ENCODE data around the gene NMBR. TPM values are rescaled to one million over a fixed set of nuclear protein-coding genes. Genes with fewer than 3 reads are reported as not detected.
"Not testable (repeated sequence)": the region's sequence is repeated elsewhere in the genome, so short reads cannot be mapped to it uniquely, and the experiment has no call there.

NMBR gene
- total RNA-seq, 1 experiment from 2014 or later, result not detected

DNA sequence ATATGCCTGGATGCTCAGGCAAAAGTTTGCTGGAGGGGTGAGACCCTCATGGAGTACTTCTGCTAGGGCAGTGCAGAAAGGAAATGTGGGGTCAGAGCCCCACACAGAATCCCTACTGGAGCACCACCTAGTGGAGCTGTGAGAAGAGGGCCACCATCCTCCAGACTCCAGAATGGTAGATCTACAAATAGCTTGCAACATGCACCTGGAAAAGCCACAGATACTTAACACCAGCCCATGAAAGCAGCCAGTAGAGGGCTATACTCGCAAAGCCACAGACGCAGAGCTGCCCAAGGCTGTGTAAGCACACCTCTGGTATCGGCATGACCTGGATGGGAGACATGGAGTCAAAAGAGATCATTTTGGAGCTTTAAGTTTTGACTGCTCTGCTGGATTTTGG, 74.9 kb downstream of the NMBR start:
- ATAC-seq (no peak), DNase-seq (ENCODE audit: low read depth, low spot score) (no peak)
- BruUV-seq (replicated peaks), result no TSS peak
- Histone ChIP-seq H3K27me3 (ENCODE audit: control insufficient read depth, insufficient read depth, low read length) (no peaks in the 10 kb centered on the region), H3K36me3 (ENCODE audit: control insufficient read depth, insufficient read depth, low read length) (no peaks in the 10 kb centered on the region), H3K9me3 (ENCODE audit: control insufficient read depth, insufficient read depth, low read depth, low read length) (no peaks in the 10 kb centered on the region), H3K4me1 (ENCODE audit: control insufficient read depth, insufficient read depth, low read length) (no peaks in the 10 kb centered on the region), H3K27ac (ENCODE audit: low read length) (no peak overlapping the region), H3K4me3 (ENCODE audit: low read depth in 2 of 2, low read length in 2 of 2) (no peak overlapping the region)
- intact Hi-C loops (cut with micrococcal nuclease; ENCODE audit: unreplicated experiment) (no loop called here), in situ Hi-C loops (cut with HindIII; ENCODE audit: low pct_unique_long_range_greater_than_20kb, low sequenced_read_pairs) (no loop called here)
- POLR2A ChIA-PET, result no interaction called here
- TF ChIP-seq, protein P1, sequence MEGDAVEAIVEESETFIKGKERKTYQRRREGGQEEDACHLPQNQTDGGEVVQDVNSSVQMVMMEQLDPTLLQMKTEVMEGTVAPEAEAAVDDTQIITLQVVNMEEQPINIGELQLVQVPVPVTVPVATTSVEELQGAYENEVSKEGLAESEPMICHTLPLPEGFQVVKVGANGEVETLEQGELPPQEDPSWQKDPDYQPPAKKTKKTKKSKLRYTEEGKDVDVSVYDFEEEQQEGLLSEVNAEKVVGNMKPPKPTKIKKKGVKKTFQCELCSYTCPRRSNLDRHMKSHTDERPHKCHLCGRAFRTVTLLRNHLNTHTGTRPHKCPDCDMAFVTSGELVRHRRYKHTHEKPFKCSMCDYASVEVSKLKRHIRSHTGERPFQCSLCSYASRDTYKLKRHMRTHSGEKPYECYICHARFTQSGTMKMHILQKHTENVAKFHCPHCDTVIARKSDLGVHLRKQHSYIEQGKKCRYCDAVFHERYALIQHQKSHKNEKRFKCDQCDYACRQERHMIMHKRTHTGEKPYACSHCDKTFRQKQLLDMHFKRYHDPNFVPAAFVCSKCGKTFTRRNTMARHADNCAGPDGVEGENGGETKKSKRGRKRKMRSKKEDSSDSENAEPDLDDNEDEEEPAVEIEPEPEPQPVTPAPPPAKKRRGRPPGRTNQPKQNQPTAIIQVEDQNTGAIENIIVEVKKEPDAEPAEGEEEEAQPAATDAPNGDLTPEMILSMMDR (IDR thresholded peaks at IDR 0.05), result peak; percentile 38
- TF ChIP-seq, protein P2, sequence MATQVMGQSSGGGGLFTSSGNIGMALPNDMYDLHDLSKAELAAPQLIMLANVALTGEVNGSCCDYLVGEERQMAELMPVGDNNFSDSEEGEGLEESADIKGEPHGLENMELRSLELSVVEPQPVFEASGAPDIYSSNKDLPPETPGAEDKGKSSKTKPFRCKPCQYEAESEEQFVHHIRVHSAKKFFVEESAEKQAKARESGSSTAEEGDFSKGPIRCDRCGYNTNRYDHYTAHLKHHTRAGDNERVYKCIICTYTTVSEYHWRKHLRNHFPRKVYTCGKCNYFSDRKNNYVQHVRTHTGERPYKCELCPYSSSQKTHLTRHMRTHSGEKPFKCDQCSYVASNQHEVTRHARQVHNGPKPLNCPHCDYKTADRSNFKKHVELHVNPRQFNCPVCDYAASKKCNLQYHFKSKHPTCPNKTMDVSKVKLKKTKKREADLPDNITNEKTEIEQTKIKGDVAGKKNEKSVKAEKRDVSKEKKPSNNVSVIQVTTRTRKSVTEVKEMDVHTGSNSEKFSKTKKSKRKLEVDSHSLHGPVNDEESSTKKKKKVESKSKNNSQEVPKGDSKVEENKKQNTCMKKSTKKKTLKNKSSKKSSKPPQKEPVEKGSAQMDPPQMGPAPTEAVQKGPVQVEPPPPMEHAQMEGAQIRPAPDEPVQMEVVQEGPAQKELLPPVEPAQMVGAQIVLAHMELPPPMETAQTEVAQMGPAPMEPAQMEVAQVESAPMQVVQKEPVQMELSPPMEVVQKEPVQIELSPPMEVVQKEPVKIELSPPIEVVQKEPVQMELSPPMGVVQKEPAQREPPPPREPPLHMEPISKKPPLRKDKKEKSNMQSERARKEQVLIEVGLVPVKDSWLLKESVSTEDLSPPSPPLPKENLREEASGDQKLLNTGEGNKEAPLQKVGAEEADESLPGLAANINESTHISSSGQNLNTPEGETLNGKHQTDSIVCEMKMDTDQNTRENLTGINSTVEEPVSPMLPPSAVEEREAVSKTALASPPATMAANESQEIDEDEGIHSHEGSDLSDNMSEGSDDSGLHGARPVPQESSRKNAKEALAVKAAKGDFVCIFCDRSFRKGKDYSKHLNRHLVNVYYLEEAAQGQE (IDR thresholded peaks at IDR 0.05; ENCODE audit: insufficient read depth in 1 of 2, low read depth in 2 of 2, low read length in 1 of 2), result no peak
- no peak for TF ChIP-seq SIN3A (IDR thresholded peaks at IDR 0.05; ENCODE audit: borderline replicate concordance, insufficient read depth, low read depth, low read length)
- CTCF ChIA-PET, result no interaction called here

DNA sequence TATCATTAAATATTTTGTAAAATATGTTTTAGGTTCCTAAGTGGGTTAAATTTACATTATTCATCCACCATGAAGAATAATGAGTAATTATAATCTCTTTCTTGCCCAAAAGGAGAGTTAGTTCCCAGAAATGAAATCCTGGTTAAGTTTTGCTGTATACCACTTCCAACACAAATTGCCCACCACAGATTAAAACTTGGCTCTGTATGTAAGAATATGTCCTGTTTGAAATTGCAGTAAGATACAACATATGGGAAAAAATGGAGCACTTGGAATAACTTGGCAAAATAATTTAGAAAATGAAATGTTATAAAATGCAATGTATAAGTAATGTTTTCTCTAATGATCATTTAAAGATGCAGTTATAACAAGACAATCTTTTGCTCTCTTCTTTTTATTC, 78.5 kb downstream of the NMBR start:
- intact Hi-C loops (cut with micrococcal nuclease; ENCODE audit: unreplicated experiment) (no loop called here), in situ Hi-C loops (cut with HindIII; ENCODE audit: low pct_unique_long_range_greater_than_20kb, low sequenced_read_pairs) (no loop called here)
- Histone ChIP-seq H3K9me3 (ENCODE audit: control insufficient read depth, insufficient read depth, low read depth, low read length) (no peaks in the 10 kb centered on the region), H3K27ac (ENCODE audit: low read length) (no peak overlapping the region), H3K4me1 (ENCODE audit: control insufficient read depth, insufficient read depth, low read length) (no peaks in the 10 kb centered on the region), H3K27me3 (ENCODE audit: control insufficient read depth, insufficient read depth, low read length) (no peaks in the 10 kb centered on the region), H3K4me3 (ENCODE audit: low read depth in 2 of 2, low read length in 2 of 2) (no peak overlapping the region), H3K36me3 (ENCODE audit: control insufficient read depth, insufficient read depth, low read length) (no peaks in the 10 kb centered on the region)
- TF ChIP-seq TCF7L2 (IDR thresholded peaks at IDR 0.05; ENCODE audit: low read depth, low read length) (no peak), POLR2AphosphoS5 (IDR thresholded peaks at IDR 0.05; ENCODE audit: low read depth, low read length) (no peak), SIN3A (IDR thresholded peaks at IDR 0.05; ENCODE audit: borderline replicate concordance, insufficient read depth, low read depth, low read length) (no peak)
- TF ChIP-seq, protein P1 (IDR thresholded peaks at IDR 0.05), result no peak
- TF ChIP-seq, protein P2 (IDR thresholded peaks at IDR 0.05; ENCODE audit: insufficient read depth in 1 of 2, low read depth in 2 of 2, low read length in 1 of 2), result no peak
- no peak for ATAC-seq
- POLR2A ChIA-PET, result no interaction called here
- CTCF ChIA-PET, result no interaction called here
- no TSS peak for BruUV-seq (replicated peaks)
- no peak for DNase-seq (ENCODE audit: low read depth, low spot score)

DNA sequence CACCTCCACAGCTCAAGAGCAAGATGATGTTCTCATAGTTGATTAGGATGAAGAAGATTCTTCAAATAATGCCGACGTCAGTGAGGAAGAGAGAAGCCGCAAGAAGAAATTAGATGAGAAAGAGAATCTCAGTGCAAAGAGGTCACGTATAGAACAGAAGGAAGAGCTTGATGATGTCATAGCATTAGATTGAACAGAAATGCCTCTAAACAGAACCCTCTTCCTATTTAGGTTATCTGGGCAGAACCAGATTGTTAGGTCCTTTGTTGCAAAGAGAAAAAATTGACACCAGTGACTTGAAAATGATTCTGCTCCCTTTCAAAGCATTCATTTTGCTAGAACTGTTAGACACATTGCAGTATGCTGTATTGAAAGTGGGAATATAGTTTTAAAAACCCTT, 84.1 kb downstream of the NMBR start:
- H3K27ac ChIP-seq (ENCODE audit: low read length); DNase-seq (ENCODE audit: low read depth, low spot score); POLR2A ChIA-PET; BruUV-seq (replicated peaks); H3K4me3 ChIP-seq (ENCODE audit: low read depth in 2 of 2, low read length in 2 of 2); H3K36me3 ChIP-seq (ENCODE audit: control insufficient read depth, insufficient read depth, low read length); ATAC-seq; CTCF ChIA-PET; intact Hi-C loops (cut with micrococcal nuclease; ENCODE audit: unreplicated experiment); in situ Hi-C loops (cut with HindIII; ENCODE audit: low pct_unique_long_range_greater_than_20kb, low sequenced_read_pairs); H3K27me3 ChIP-seq (ENCODE audit: control insufficient read depth, insufficient read depth, low read length); H3K9me3 ChIP-seq (ENCODE audit: control insufficient read depth, insufficient read depth, low read depth, low read length); H3K4me1 ChIP-seq (ENCODE audit: control insufficient read depth, insufficient read depth, low read length): not testable (repeated sequence)

Data from Panc1 (cell line).